WTC11 (cell line): ENCODE measurements around the gene CXCR5. TPM values are rescaled to one million over a fixed set of nuclear protein-coding genes. Genes with fewer than 3 reads are reported as not detected.

ENCODE experiments used
- ATAC-seq: fragments of 200-7000 bp; cut with Tn5 transposase; 2 replicates; pipeline ENCODE4 v1.10.0; 2021; ENCODE audit warnings: mild to moderate bottlenecking, moderate library complexity
- CTCF ChIA-PET: fragments of 300-600 bp; sonication (Branson Sonifier 250); formaldehyde crosslinking; loops from one replicate; lab custom pipeline; 2021; ENCODE audit warnings: antibody characterized with exemption; lab: Charles Lee
- POLR2A ChIA-PET: fragments of 350-600 bp; sonication (Branson Sonifier 250); formaldehyde crosslinking; loops from one replicate; lab custom pipeline; 2021; ENCODE audit warnings: antibody characterized with exemption; lab: Charles Lee
- DNase-seq: peaks from one replicate; pipeline ENCODE4 v3.0.0; 2021; ENCODE audit warnings: low spot score
- H3K27ac Mint-ChIP-seq: 2 replicates; pipeline ENCODE4 v1.8.0; 2021; ENCODE audit warnings: mixed read lengths
- H3K27me3 Mint-ChIP-seq: 2 replicates; pipeline ENCODE4 v1.8.0; 2021; ENCODE audit warnings: low read depth, mild to moderate bottlenecking, moderate library complexity, mixed read lengths
- H3K36me3 Mint-ChIP-seq: 2 replicates; pipeline ENCODE4 v1.8.0; 2021; ENCODE audit warnings: mixed read lengths
- H3K4me1 Mint-ChIP-seq: 2 replicates; pipeline ENCODE4 v1.8.0; 2022; ENCODE audit warnings: mixed read lengths
- H3K4me3 Mint-ChIP-seq: 2 replicates; pipeline ENCODE4 v1.8.0; 2021; ENCODE audit warnings: mild to moderate bottlenecking, moderate library complexity, mixed read lengths
- H3K9me3 Mint-ChIP-seq: 2 replicates; pipeline ENCODE4 v1.8.0; 2021; ENCODE audit warnings: mixed read lengths
- ERG ChIP-seq: fragments of 250-450 bp; sonication (Bioruptor Pico); IDR thresholded peaks from 2 replicates; pipeline ENCODE4 v1.8.0; 2021; ENCODE audit warnings: mild to moderate bottlenecking
- FOXJ3 ChIP-seq: sonication (generic); formaldehyde crosslinking; IDR thresholded peaks from 2 replicates; pipeline ENCODE4 v1.9.0; 2021; ENCODE audit warnings: missing genetic modification reagents, mild to moderate bottlenecking, borderline replicate concordance
- HMGA2 ChIP-seq: fragments of 250-450 bp; sonication (Bioruptor Pico); IDR thresholded peaks from 2 replicates; pipeline ENCODE4 v1.4.0; 2021; ENCODE audit warnings: mild to moderate bottlenecking, moderate library complexity
- NR3C1 ChIP-seq: sonication (generic); formaldehyde crosslinking; conservative IDR thresholded peaks from 2 replicates; pipeline ENCODE4 v1.8.1; 2023; ENCODE audit warnings: low read depth, mild to moderate bottlenecking, missing genetic modification reagents
- RELA ChIP-seq: sonication (generic); formaldehyde crosslinking; IDR thresholded peaks from 2 replicates; pipeline ENCODE4 v1.8.1; 2022; ENCODE audit warnings: missing genetic modification reagents, mild to moderate bottlenecking, borderline replicate concordance
- RORB ChIP-seq: fragments of 250-450 bp; sonication (Bioruptor Pico); IDR thresholded peaks from 2 replicates; pipeline ENCODE4 v1.9.0; 2021; ENCODE audit warnings: mild to moderate bottlenecking
- SOX15 ChIP-seq: fragments of 250-450 bp; sonication (Bioruptor Pico); IDR thresholded peaks from 2 replicates; pipeline ENCODE4 v1.9.0; 2021; ENCODE audit warnings: mild to moderate bottlenecking
- ZNF425 ChIP-seq: fragments of 250-450 bp; sonication (Bioruptor Pico); conservative IDR thresholded peaks from 2 replicates; pipeline ENCODE4 v1.9.0; 2021; ENCODE audit warnings: mild to moderate bottlenecking
- total RNA-seq: library from RNA; stranded (reverse); gene quantifications from 3 replicates; pipeline ENCODE4 v1.2.3, GENCODE V29; 2021
- TF ChIP-seq, protein P1 (sequence below): sonication (generic); formaldehyde crosslinking; IDR thresholded peaks from 2 replicates; pipeline ENCODE4 v1.8.1; 2022; ENCODE audit warnings: mild to moderate bottlenecking, missing genetic modification reagents, moderate library complexity, borderline replicate concordance
- TF ChIP-seq, protein P2 (sequence below): fragments of 200-600 bp; IDR thresholded peaks from 2 replicates; pipeline ENCODE4 v1.8.0; 2022; ENCODE audit warnings: antibody characterized with exemption
- TF ChIP-seq, protein P3 (sequence below): sonication (generic); formaldehyde crosslinking; IDR thresholded peaks from 2 replicates; pipeline ENCODE4 v1.8.0; 2022; ENCODE audit warnings: mild to moderate bottlenecking, missing genetic modification reagents
- TF ChIP-seq, protein P4 (sequence below): sonication (generic); formaldehyde crosslinking; IDR thresholded peaks from 2 replicates; pipeline ENCODE4 v1.8.1; 2022; ENCODE audit warnings: low read depth, missing genetic modification reagents, borderline replicate concordance

CXCR5 gene
- total RNA-seq, 1 experiment from 2014 or later = 0.07 TPM

GRCh38 chr11:118870396-118871343, 13.0 kb upstream of the CXCR5 start:
- Mint-ChIP-seq H3K27me3 (no peaks in the 10 kb centered on the region; the same call in 1 of the 2 replicates), H3K27ac (peak overlapping the region; percentile 65; the same call in 1 of the 2 replicates), H3K36me3 (no peaks in the 10 kb centered on the region), H3K4me1 (peaks cover 18% of the 10 kb centered on the region)
- ATAC-seq (peak; percentile 63), DNase-seq (peak; percentile 25)
- ChIA-PET POLR2A (interaction anchor here (0.6 to 2.0 kb wide), 5 partner anchors 24 to 118 kb away, joined by 3 to 8 read pairs (median 4); partner anchors contain the start of gene DDX6), CTCF (interaction anchor here (0.6 to 3.4 kb wide), 11 partner anchors 13 to 211 kb away, joined by 3 to 13 read pairs (median 5); partner anchors contain the start of genes CXCR5 and DDX6)
- TF ChIP-seq HMGA2 (CRISPR knock-in tag) = no peak
- no peak for TF ChIP-seq SOX15 (CRISPR knock-in tag)
- no peak for TF ChIP-seq ZNF425 (CRISPR knock-in tag)
- no peak for TF ChIP-seq RELA (CRISPR knock-in tag)
- TF ChIP-seq ERG (CRISPR knock-in tag) = no peak
- TF ChIP-seq FOXJ3 (CRISPR knock-in tag) = no peak
- TF ChIP-seq, protein P1, sequence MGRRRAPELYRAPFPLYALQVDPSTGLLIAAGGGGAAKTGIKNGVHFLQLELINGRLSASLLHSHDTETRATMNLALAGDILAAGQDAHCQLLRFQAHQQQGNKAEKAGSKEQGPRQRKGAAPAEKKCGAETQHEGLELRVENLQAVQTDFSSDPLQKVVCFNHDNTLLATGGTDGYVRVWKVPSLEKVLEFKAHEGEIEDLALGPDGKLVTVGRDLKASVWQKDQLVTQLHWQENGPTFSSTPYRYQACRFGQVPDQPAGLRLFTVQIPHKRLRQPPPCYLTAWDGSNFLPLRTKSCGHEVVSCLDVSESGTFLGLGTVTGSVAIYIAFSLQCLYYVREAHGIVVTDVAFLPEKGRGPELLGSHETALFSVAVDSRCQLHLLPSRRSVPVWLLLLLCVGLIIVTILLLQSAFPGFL = no peak
- TF ChIP-seq, all 79 proteins: peak for 0
- Mint-ChIP-seq H3K9me3 (peaks cover 3% of the 10 kb centered on the region; the same call in 1 of the 2 replicates), H3K4me3 (peak overlapping the region; percentile 42)

DNA sequence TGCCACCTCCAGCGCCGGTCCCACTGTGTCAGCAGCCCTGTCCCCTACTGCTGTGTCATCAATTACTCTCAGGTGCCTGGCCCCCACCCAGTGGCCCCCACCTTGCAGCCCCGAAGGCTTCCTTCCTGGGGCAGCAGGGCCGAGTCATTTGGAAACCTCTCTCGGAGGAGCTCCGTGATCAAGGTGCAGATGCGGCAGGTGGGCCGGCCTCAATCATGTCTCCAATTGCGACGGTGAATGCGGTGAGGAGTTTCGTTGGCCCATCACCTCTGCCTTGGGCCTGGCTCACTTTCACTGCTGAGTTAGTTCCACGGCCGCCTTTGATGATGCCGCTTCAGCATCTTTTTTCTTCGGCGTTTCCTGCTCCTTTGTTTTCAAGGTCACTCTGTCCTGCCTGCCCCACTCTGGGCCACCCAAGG, 11.3 kb upstream of the CXCR5 start:
- POLR2A ChIA-PET = no interaction called here
- Mint-ChIP-seq H3K27me3 (no peaks in the 10 kb centered on the region; the same call in 1 of the 2 replicates), H3K27ac (no peak overlapping the region), H3K36me3 (no peaks in the 10 kb centered on the region), H3K4me1 (peaks cover 25% of the 10 kb centered on the region), H3K9me3 (peaks cover 4% of the 10 kb centered on the region; the same call in 1 of the 2 replicates), H3K4me3 (no peak overlapping the region)
- TF ChIP-seq, protein P2, sequence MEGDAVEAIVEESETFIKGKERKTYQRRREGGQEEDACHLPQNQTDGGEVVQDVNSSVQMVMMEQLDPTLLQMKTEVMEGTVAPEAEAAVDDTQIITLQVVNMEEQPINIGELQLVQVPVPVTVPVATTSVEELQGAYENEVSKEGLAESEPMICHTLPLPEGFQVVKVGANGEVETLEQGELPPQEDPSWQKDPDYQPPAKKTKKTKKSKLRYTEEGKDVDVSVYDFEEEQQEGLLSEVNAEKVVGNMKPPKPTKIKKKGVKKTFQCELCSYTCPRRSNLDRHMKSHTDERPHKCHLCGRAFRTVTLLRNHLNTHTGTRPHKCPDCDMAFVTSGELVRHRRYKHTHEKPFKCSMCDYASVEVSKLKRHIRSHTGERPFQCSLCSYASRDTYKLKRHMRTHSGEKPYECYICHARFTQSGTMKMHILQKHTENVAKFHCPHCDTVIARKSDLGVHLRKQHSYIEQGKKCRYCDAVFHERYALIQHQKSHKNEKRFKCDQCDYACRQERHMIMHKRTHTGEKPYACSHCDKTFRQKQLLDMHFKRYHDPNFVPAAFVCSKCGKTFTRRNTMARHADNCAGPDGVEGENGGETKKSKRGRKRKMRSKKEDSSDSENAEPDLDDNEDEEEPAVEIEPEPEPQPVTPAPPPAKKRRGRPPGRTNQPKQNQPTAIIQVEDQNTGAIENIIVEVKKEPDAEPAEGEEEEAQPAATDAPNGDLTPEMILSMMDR = no peak
- TF ChIP-seq RORB (CRISPR knock-in tag) = no peak
- no peak for TF ChIP-seq NR3C1 (CRISPR knock-in tag)
- TF ChIP-seq, protein P3, sequence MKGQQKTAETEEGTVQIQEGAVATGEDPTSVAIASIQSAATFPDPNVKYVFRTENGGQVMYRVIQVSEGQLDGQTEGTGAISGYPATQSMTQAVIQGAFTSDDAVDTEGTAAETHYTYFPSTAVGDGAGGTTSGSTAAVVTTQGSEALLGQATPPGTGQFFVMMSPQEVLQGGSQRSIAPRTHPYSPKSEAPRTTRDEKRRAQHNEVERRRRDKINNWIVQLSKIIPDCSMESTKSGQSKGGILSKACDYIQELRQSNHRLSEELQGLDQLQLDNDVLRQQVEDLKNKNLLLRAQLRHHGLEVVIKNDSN (CRISPR knock-in tag) = no peak
- TF ChIP-seq, protein P4, sequence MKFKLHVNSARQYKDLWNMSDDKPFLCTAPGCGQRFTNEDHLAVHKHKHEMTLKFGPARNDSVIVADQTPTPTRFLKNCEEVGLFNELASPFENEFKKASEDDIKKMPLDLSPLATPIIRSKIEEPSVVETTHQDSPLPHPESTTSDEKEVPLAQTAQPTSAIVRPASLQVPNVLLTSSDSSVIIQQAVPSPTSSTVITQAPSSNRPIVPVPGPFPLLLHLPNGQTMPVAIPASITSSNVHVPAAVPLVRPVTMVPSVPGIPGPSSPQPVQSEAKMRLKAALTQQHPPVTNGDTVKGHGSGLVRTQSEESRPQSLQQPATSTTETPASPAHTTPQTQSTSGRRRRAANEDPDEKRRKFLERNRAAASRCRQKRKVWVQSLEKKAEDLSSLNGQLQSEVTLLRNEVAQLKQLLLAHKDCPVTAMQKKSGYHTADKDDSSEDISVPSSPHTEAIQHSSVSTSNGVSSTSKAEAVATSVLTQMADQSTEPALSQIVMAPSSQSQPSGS (CRISPR knock-in tag) = no peak
- no peak for TF ChIP-seq ZNF425 (CRISPR knock-in tag)
- DNase-seq (no peak), ATAC-seq (no peak)
- CTCF ChIA-PET = no interaction called here
